ENCODE measurements around the gene SLC22A12.
"Not testable (repeated sequence)": the region's sequence is repeated elsewhere in the genome, so short reads cannot be mapped to it uniquely, and the experiment has no call there.

Gene SLC22A12

DNA sequence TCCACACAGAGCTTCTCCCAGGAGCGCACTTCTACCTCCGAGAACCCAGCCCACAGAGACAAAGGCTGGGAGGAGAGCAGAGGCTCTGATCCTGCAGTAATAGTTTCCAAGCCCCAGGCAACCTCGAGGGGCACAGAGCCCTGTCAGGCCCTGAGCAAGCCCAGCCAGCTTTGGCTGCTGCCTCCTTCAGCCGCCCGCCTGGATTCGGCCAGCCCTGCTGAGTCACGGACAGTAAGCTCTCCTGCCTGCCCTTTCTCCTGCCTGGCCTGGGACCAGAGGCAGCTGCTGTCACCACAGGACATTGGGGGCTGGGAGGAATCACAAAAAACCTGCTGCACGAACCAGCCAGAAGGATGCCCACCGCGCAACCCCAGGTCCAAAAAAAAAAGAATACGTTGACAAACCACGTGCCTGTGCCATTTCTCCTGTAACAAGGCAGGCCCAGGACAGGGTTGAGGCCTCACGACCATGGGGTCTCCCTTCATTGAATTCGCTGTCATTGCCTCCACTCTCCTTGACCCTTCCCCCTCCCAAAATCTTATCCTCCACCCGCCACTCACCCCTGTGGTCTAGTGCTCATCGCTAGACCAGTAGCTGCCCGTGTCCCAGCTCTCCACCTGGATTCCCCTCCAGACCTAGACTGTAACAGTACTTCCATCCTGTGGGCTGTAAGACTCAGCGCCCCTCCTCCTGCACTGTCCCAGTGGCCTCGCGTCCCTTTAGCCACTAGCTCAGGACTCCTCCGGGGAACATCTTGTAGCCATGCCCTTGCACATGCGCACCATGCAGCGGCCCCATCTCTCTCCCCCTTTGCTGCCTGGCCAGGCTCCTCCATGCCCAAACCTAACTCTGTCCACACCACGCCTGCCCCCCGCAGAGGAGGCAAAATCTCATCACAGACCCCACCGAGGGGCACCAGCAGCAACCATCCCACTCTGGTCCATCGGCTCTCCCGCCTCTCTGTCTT is 7.4 kb upstream of the SLC22A12 start:
- H3K27me3 ChIP-seq (ENCODE audit: insufficient read depth, low read length) = peaks cover 6% of the 10 kb centered on the region
- H3K4me3 ChIP-seq (ENCODE audit: low read length) = no peak overlapping the region
- no peak overlapping the region for H2AFZ ChIP-seq (ENCODE audit: low read depth, low read length)
- peaks cover 5% of the 10 kb centered on the region for H3K9me3 ChIP-seq (ENCODE audit: low read length)
- no peaks in the 10 kb centered on the region for H3K36me3 ChIP-seq (ENCODE audit: insufficient read depth, low read length)
- no peaks in the 10 kb centered on the region for H3K4me1 ChIP-seq (ENCODE audit: insufficient read depth, low read length)

DNA sequence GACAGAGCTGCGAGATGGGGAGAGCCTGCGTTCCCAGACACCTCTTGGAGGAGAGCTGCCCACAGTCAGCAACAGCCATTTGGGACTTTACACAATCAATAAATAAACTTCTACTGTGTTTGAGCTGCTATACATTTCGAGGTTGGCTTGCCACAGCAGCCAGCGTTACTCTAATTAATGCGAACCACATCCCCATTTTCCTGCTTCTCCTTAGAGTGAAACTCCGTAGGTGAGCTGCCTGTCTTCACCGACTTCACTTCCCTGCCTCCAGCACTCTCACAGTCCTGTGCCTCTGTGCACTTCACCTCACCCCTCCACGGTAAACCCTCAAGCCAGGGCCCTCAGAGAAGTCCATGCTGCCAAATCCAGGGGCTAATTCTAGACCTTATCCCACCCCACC is 5.9 kb upstream of the SLC22A12 start:
- Histone ChIP-seq H2AFZ (ENCODE audit: low read depth, low read length) (no peak overlapping the region), H3K4me3 (ENCODE audit: low read length) (no peak overlapping the region), H3K36me3 (ENCODE audit: insufficient read depth, low read length) (no peaks in the 10 kb centered on the region), H3K27me3 (ENCODE audit: insufficient read depth, low read length) (peaks cover 6% of the 10 kb centered on the region), H3K9me3 (ENCODE audit: low read length) (peaks cover 2% of the 10 kb centered on the region), H3K4me1 (ENCODE audit: insufficient read depth, low read length) (no peaks in the 10 kb centered on the region)

DNA sequence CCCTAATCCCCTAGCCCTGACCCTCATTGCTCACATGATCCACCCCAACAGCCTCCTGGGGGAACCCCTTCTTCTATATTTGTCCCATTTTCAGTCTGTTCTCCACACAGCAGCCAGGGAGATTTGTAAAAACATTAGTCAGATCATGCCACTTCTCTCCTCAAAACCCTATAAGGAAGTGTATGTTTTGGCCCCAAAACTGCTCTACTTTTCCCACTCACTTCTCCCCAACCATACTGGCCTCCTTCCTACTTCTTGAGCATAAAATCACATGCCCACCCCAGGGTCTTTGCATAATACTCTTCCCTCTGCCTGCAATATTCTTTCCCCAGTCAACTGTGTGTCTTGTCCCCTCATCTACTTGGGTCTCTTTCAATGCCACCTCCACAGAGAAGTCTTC is 4.7 kb upstream of the SLC22A12 start:
- Histone ChIP-seq H3K4me3 (ENCODE audit: low read length) (no peak overlapping the region), H3K27me3 (ENCODE audit: insufficient read depth, low read length) (peaks cover 6% of the 10 kb centered on the region), H3K9me3 (ENCODE audit: low read length) (peaks cover 2% of the 10 kb centered on the region), H3K36me3 (ENCODE audit: insufficient read depth, low read length) (no peaks in the 10 kb centered on the region), H2AFZ (ENCODE audit: low read depth, low read length) (no peak overlapping the region), H3K4me1 (ENCODE audit: insufficient read depth, low read length) (no peaks in the 10 kb centered on the region)

DNA sequence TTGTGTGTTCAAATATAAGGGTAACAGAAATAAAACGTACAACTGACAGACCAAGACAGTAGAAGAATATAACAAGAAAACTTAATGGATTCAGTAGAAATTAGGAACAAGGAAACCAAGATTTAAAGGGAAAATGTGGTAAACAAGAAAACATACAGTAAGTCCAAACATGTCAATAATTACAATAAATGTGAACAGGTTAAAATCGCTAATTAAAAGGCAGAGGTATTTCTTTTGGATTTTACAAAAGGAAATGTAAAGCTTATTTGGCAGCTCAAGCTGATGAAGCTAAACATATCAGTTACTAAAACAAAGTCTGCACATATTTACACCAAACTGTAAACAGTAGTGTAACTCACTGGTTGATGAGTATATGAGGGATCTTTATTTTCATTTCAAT is 2.3 kb upstream of the SLC22A12 start:
- H3K4me1 ChIP-seq (ENCODE audit: insufficient read depth, low read length) = no peaks in the 10 kb centered on the region
- H3K9me3 ChIP-seq (ENCODE audit: low read length) = no peaks in the 10 kb centered on the region
- H3K27me3 ChIP-seq (ENCODE audit: insufficient read depth, low read length) = peaks cover 6% of the 10 kb centered on the region
- H3K36me3 ChIP-seq (ENCODE audit: insufficient read depth, low read length) = no peaks in the 10 kb centered on the region
- no peak overlapping the region for H3K4me3 ChIP-seq (ENCODE audit: low read length)
- H2AFZ ChIP-seq (ENCODE audit: low read depth, low read length) = no peak overlapping the region

DNA sequence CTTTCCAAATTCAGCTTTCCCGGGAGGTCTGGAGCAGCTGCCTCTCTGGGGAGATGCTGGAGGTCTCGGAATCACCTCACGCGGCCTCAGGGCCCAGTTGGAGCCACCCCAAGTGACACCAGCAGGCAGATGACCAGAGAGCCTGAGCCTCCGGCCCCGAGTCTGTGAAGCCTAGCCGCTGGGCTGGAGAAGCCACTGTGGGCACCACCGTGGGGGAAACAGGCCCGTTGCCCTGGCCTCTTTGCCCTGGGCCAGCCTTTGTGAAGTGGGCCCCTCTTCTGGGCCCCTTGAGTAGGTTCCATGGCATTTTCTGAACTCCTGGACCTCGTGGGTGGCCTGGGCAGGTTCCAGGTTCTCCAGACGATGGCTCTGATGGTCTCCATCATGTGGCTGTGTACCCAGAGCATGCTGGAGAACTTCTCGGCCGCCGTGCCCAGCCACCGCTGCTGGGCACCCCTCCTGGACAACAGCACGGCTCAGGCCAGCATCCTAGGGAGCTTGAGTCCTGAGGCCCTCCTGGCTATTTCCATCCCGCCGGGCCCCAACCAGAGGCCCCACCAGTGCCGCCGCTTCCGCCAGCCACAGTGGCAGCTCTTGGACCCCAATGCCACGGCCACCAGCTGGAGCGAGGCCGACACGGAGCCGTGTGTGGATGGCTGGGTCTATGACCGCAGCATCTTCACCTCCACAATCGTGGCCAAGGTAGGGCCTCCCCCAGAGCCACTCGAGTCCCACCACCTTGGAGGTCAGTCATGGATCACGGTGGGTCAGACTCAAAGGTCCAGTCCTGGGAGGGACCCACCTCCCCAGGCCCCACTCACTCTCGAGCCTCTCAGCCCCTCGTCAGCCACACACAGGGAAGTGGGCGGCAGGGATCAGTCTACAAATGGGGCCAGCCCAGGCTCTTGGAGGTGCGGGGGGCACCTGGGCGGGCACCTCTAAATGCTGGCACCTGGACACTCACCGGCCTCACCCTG is 525 bp downstream of the SLC22A12 start:
- H3K4me1 ChIP-seq (ENCODE audit: insufficient read depth, low read length) = no peaks in the 10 kb centered on the region
- H3K9me3 ChIP-seq (ENCODE audit: low read length) = no peaks in the 10 kb centered on the region
- no peaks in the 10 kb centered on the region for H3K27me3 ChIP-seq (ENCODE audit: insufficient read depth, low read length)
- H3K4me3 ChIP-seq (ENCODE audit: low read length) = no peak overlapping the region
- H2AFZ ChIP-seq (ENCODE audit: low read depth, low read length) = no peak overlapping the region
- no peaks in the 10 kb centered on the region for H3K36me3 ChIP-seq (ENCODE audit: insufficient read depth, low read length)

DNA sequence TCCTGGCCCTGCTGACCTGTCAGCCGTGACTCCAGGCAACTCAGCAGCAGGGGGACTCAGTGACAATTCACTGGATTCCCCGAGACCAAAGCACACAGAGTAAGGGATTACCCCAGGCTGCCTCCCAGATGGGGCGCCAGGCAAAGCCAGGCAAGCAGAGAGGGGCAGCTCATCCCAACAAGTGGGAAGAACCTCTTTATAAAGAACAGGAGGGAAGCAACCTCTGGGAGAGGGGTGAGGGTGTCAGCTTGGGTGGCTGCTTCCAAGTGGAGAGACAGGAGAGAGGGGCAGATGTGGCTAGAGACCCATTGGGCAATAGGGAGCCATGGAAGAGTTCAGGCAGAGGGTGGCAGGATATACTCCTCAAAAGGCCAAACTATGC is 1.2 kb downstream of the SLC22A12 start:
- no peak overlapping the region for H3K4me3 ChIP-seq (ENCODE audit: low read length)

DNA sequence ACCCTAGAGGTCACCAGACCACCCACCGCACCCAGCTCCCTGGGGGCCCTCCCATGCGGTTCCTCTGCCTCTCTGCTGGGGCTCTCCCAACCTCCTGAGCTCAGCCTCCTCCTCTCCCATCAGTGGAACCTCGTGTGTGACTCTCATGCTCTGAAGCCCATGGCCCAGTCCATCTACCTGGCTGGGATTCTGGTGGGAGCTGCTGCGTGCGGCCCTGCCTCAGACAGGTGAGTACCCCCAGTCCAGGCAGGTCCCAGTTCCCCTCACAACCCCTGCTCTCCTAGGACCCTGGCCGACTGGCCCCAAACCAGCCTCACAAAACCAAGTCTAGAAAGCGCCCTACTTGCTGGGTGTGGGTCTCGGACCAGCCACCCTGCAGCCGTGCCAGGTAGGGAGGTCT is 1.6 kb downstream of the SLC22A12 start:
- Histone ChIP-seq H3K36me3 (ENCODE audit: insufficient read depth, low read length) (no peaks in the 10 kb centered on the region), H3K4me3 (ENCODE audit: low read length) (no peak overlapping the region), H3K9me3 (ENCODE audit: low read length) (no peaks in the 10 kb centered on the region), H3K4me1 (ENCODE audit: insufficient read depth, low read length) (no peaks in the 10 kb centered on the region), H2AFZ (ENCODE audit: low read depth, low read length) (no peak overlapping the region), H3K27me3 (ENCODE audit: insufficient read depth, low read length) (no peaks in the 10 kb centered on the region)

More for the DNA sequence above, 1.2 kb downstream of the SLC22A12 start:
- Histone ChIP-seq H3K9me3 (ENCODE audit: low read length) (no peaks in the 10 kb centered on the region), H3K4me1 (ENCODE audit: insufficient read depth, low read length) (no peaks in the 10 kb centered on the region), H3K36me3 (ENCODE audit: insufficient read depth, low read length) (no peaks in the 10 kb centered on the region), H2AFZ (ENCODE audit: low read depth, low read length) (no peak overlapping the region), H3K27me3 (ENCODE audit: insufficient read depth, low read length) (no peaks in the 10 kb centered on the region)

DNA sequence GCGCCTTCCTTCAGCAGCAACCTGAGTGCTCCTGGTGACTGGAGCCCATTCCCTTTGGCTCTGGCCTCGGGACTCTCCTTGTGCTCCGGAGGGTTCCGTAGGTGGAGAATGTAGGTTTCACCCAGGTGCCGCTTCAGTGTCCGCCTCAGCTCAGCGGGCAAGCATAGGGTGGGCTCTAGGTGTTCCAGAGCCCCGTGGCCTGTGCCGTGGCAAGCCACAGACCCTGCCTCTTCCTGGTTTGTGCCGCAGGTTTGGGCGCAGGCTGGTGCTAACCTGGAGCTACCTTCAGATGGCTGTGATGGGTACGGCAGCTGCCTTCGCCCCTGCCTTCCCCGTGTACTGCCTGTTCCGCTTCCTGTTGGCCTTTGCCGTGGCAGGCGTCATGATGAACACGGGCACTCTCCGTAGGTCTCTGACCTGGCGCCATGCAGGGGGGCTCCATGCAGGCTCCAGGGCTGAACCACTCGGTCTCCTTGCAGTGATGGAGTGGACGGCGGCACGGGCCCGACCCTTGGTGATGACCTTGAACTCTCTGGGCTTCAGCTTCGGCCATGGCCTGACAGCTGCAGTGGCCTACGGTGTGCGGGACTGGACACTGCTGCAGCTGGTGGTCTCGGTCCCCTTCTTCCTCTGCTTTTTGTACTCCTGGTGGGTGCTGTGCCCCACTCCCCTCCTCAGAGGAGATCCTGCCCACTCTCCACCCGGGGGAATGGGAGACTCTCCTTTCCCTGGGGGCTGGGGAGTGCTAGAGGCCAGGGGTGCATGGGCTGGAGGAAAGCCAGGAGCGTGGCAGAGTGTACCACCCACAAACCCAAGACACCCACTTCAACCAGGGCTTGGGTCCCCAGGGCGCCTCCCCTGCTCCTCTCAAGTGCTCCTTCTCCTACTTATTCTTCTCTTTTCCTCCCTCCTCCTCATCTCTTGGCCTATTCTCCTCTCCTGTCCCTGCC is 2.4 kb downstream of the SLC22A12 start:
- Histone ChIP-seq H3K27me3 (ENCODE audit: insufficient read depth, low read length) (no peaks in the 10 kb centered on the region), H3K36me3 (ENCODE audit: insufficient read depth, low read length) (no peaks in the 10 kb centered on the region), H3K4me1 (ENCODE audit: insufficient read depth, low read length) (no peaks in the 10 kb centered on the region), H2AFZ (ENCODE audit: low read depth, low read length) (no peak overlapping the region), H3K4me3 (ENCODE audit: low read length) (no peak overlapping the region), H3K9me3 (ENCODE audit: low read length) (no peaks in the 10 kb centered on the region)

DNA sequence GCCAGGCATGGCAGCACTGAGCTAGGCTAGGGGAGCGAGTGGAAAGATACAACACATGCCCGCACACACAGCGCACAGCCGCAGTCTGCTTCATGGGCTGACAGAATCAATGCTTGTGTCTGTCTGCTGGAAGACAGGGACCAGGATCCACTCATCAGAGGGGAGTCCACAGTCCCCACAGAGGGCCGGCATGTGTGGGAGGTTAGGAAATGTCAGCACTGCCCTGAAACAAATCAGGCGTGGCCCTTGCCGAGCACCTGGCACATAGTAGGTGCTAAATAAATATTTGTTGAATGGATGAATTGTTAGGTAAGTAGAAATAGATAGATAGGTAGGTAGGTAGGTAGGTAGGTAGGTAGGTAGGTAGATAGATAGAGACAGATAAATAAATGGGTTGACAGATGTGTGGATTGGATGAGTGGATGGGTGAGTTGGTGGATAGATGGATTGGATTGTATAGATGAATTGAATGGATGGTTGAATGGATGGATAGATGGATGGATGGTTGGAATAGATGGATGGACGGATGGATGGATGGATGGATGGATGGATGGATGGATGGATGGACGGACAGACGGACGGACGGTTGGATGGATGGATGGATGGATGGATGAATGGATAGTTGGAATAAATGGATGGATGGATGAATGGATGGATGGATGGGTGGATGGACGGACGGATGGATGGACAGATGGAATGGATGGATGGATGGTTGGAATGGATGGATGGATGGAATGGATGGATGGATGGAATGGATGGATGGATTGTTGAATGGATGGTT is 3.3 kb downstream of the SLC22A12 start:
- H3K4me1 ChIP-seq (ENCODE audit: insufficient read depth, low read length) = no peaks in the 10 kb centered on the region
- no peak overlapping the region for H2AFZ ChIP-seq (ENCODE audit: low read depth, low read length)
- H3K9me3 ChIP-seq (ENCODE audit: low read length) = no peaks in the 10 kb centered on the region
- no peaks in the 10 kb centered on the region for H3K27me3 ChIP-seq (ENCODE audit: insufficient read depth, low read length)
- no peaks in the 10 kb centered on the region for H3K36me3 ChIP-seq (ENCODE audit: insufficient read depth, low read length)
- no peak overlapping the region for H3K4me3 ChIP-seq (ENCODE audit: low read length)

DNA sequence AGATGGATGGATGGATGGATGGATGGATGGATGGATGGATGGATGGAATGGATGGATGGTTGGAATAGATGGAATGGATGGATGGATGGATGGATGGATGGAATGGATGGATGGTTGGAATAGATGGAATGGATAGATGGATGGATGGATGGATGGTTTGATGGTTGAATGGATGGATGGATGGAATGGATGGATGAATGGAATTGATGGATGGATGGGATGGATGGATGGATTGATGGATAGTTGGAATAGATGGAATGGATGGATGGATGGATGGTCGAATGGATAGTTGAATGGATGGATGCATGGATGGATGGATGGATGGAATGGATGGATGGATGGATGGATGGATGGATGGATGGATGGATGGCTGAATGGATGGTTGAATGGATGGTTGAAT is 4.9 kb downstream of the SLC22A12 start:
- H3K36me3 ChIP-seq (ENCODE audit: insufficient read depth, low read length); H3K27me3 ChIP-seq (ENCODE audit: insufficient read depth, low read length); H3K9me3 ChIP-seq (ENCODE audit: low read length); H2AFZ ChIP-seq (ENCODE audit: low read depth, low read length); H3K4me3 ChIP-seq (ENCODE audit: low read length); H3K4me1 ChIP-seq (ENCODE audit: insufficient read depth, low read length): not testable (repeated sequence)

DNA sequence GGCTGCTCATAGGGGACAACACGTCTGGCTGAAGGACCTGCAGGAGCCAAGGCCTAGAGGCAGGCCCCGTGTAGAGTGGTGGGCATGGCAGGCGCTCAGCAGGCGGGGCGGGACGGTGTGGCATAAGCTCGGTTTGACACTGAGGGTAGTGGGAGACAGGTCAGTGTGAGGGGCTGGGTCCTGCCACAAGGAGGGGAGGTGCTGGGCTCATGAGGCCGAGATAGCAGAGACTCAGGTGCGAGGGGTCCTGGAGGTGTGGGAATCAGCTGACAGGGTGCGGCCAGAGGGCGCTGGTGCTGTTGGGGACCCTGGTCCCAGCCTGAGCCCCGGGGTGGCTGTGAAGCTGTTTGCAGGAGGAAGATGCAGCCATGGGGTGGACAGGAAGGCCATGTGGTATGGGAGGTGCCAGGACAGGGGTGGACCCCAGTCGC is 6.7 kb downstream of the SLC22A12 start:
- Histone ChIP-seq H3K4me1 (ENCODE audit: insufficient read depth, low read length) (peaks cover 5% of the 10 kb centered on the region), H3K27me3 (ENCODE audit: insufficient read depth, low read length) (no peaks in the 10 kb centered on the region), H3K4me3 (ENCODE audit: low read length) (no peak overlapping the region), H3K36me3 (ENCODE audit: insufficient read depth, low read length) (no peaks in the 10 kb centered on the region), H2AFZ (ENCODE audit: low read depth, low read length) (no peak overlapping the region), H3K9me3 (ENCODE audit: low read length) (no peaks in the 10 kb centered on the region)

Measured in neuron (in vitro differentiated cells).